Fibroblast of lung (primary cell): ENCODE data around the gene MACROD2.

Experiments used
- CTCF ChIP-seq, 2 donors: IDR thresholded peaks in 1 of 2; conservative IDR thresholded peaks in 1 of 2; 1 replicate in 1 of 2; 2 replicates in 1 of 2; pipeline ENCODE4 v1.5.1; 2011 to 2012; ENCODE audit warnings: low read length in 2 of 2, control low read depth in 1 of 2, inconsistent platforms in 1 of 2, low read depth in 1 of 2, mild to moderate bottlenecking in 1 of 2
- EZH2 ChIP-seq: IDR thresholded peaks from 2 replicates; pipeline ENCODE4 v1.5.1; 2012; ENCODE audit warnings: low read length, control low read depth, mild to moderate bottlenecking; ENCODE audit errors: missing control alignments

DNA sequence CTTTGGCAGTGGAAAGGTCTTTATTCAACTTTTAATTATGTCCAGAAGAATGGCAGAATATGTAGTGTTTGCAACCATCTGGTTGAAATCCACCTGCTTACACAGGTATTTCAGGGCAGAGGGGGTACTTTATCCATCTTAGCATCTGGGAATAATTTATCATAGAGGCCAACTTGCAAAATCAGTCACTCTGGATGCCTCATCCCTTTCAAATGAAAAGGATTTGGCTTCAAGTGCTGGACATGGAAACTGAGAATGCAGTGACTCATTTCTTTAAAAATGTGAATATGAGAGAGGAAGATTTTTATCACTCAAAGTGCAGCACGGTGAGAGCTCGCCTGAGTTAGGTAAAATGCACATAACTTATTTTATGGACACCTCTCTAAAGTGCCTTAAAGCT is 1819.6 kb downstream of the MACROD2 start:
- TF ChIP-seq CTCF (conservative IDR thresholded peaks at IDR 0.05 in 1 of 2, IDR thresholded peaks at IDR 0.05 in 1 of 2; ENCODE audit: low read depth in 1 of 2, low read length in 2 of 2) (no peak), EZH2 (no peak)
